Neural progenitor cell (in vitro differentiated cells): ENCODE data around the gene ANAPC1. TPM values are rescaled to one million over a fixed set of nuclear protein-coding genes. Genes with fewer than 3 reads are reported as not detected.
"Not testable (repeated sequence)": the region's sequence is repeated elsewhere in the genome, so short reads cannot be mapped to it uniquely, and the experiment has no call there.

ENCODE experiments used
- DNase-seq: peaks from one replicate; pipeline ENCODE4 v3.0.0-alpha.2; 2016; ENCODE audit warnings: low spot score
- H2AFZ ChIP-seq: fragments of 200-600 bp; sonication (generic); replicated peaks from 2 replicates; pipeline ENCODE4 v1.6.1; 2016; ENCODE audit warnings: antibody characterized with exemption
- H3F3A ChIP-seq: fragments of 200-600 bp; sonication (generic); 2 replicates; pipeline ENCODE4 v1.6.1; 2016; ENCODE audit warnings: antibody characterized with exemption, low read depth
- H3K27ac ChIP-seq: fragments of 200-600 bp; sonication (generic); 2 replicates; pipeline ENCODE4 v1.5.1; 2016; ENCODE audit warnings: mild to moderate bottlenecking
- H3K27me3 ChIP-seq: fragments of 200-600 bp; sonication (generic); 2 replicates; pipeline ENCODE4 v1.6.1; 2016; ENCODE audit warnings: mild to moderate bottlenecking, moderate library complexity
- H3K36me3 ChIP-seq: fragments of 200-600 bp; sonication (generic); 2 replicates; pipeline ENCODE4 v1.5.1; 2016
- H3K4me1 ChIP-seq: fragments of 200-600 bp; sonication (generic); 2 replicates; pipeline ENCODE4 v1.6.1; 2016; ENCODE audit warnings: mixed run types
- H3K4me2 ChIP-seq: fragments of 200-600 bp; sonication (generic); 2 replicates; pipeline ENCODE4 v1.6.1; 2016
- H3K4me3 ChIP-seq: fragments of 200-600 bp; sonication (generic); 2 replicates; pipeline ENCODE4 v1.5.1; 2016
- H3K79me2 ChIP-seq: fragments of 200-600 bp; sonication (generic); 2 replicates; pipeline ENCODE4 v1.6.1; 2016; ENCODE audit warnings: low read depth
- H3K9ac ChIP-seq: fragments of 200-600 bp; sonication (generic); 2 replicates; pipeline ENCODE4 v1.6.1; 2016
- H3K9me3 ChIP-seq: fragments of 200-600 bp; sonication (generic); 2 replicates; pipeline ENCODE4 v1.5.1; 2016; ENCODE audit warnings: low read depth
- H4K20me1 ChIP-seq: fragments of 200-600 bp; sonication (generic); 2 replicates; pipeline ENCODE4 v1.6.1; 2016; ENCODE audit warnings: low read depth
- H3K27ac Mint-ChIP-seq: 3 replicates; pipeline ENCODE4 v1.8.0; 2021; ENCODE audit warnings: mixed read lengths
- H3K27me3 Mint-ChIP-seq: 2 replicates; pipeline ENCODE4 v1.8.0; 2022; ENCODE audit warnings: low read depth, mild to moderate bottlenecking, inconsistent platforms, moderate library complexity, mixed read lengths; ENCODE audit not compliant: insufficient read depth
- H3K36me3 Mint-ChIP-seq: 3 replicates; pipeline ENCODE4 v1.8.0; 2021; ENCODE audit warnings: mixed read lengths
- H3K4me1 Mint-ChIP-seq: 3 replicates; pipeline ENCODE4 v1.8.0; 2021; ENCODE audit warnings: mixed read lengths
- H3K4me3 Mint-ChIP-seq: 3 replicates; pipeline ENCODE4 v1.8.0; 2021; ENCODE audit warnings: mild to moderate bottlenecking, moderate library complexity, mixed read lengths
- H3K9me3 Mint-ChIP-seq: 3 replicates; pipeline ENCODE4 v1.8.0; 2020; ENCODE audit warnings: mixed read lengths
- total RNA-seq: library from RNA; depleted of rRNA; stranded (reverse); fragments of >200 nt; gene quantifications from 2 replicates; pipeline ENCODE4 v1.2.3, GENCODE V29; 2015; ENCODE audit warnings: low replicate concordance
- TF ChIP-seq, protein P1 (sequence below): fragments of 200-600 bp; sonication (generic); IDR thresholded peaks from 2 replicates; pipeline ENCODE4 v1.5.1; 2017; ENCODE audit warnings: antibody characterized with exemption, mild to moderate bottlenecking

ANAPC1 gene
- total RNA-seq, 1 donor from 2014 or later = 50.9 TPM

DNA sequence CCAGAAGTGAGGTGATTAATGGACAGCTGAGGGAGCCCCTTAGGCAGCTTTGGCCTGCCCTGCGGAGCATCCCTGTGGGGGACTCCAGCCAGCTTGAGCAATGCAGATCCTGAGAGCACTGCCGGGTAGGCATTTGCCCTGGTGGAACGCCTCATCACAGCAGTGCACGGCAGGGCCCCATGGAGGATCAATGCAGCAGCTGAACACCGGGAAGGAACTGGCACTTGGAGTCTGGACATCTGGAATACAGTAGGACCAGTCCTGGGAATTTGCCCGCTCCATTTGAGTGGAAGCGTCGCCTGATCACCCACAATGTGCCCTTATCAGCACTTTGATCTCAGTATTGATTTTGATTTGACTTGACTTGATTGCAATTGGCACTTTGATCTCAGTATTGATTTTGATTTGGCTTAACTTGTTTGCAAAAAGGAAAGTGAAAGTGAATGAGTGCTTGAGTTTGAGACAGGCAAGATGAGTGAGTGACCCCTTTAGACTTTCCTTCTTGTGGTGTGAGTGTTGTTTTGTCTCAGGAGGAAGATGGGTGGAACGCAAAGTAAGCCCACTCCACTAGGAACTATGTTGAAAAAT, 123.2 kb downstream of the ANAPC1 start:
- not testable (repeated sequence) for H3K36me3 ChIP-seq, H3K27me3 Mint-ChIP-seq, H3K4me1 ChIP-seq, H3K4me2 ChIP-seq, DNase-seq, H3K4me3 ChIP-seq, H3K79me2 ChIP-seq, H3K27me3 ChIP-seq, H3K9me3 ChIP-seq, H2AFZ ChIP-seq, H3K4me3 Mint-ChIP-seq, H3K9me3 Mint-ChIP-seq, H3K4me1 Mint-ChIP-seq, H3K27ac ChIP-seq, H3F3A ChIP-seq, H3K27ac Mint-ChIP-seq, H3K36me3 Mint-ChIP-seq, H3K9ac ChIP-seq, H4K20me1 ChIP-seq

DNA sequence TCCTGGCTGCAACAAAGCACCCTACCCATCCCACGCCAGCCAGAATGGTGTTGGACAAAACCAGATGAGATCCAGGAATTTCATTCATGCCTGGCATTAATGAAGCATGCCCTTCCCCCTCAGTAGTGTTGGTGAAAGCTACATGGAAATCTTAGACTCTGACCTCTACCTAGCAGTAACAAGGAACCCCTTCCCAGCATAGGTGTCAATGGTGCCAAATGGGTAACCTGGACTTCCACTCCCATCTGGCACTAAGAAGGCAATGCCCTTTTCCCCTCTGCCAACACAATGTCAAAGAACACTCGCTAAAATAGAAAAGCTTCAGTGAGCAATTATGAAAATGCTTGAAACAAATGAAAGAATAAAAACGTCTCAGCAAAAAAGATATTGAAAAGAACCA, 131.5 kb downstream of the ANAPC1 start:
- not testable (repeated sequence) for H3K4me1 ChIP-seq, H3K9me3 ChIP-seq, H3K79me2 ChIP-seq, H3K36me3 Mint-ChIP-seq, H3K27me3 Mint-ChIP-seq, H3K4me1 Mint-ChIP-seq, H3K27ac Mint-ChIP-seq, H3K4me2 ChIP-seq, H3F3A ChIP-seq, H3K27me3 ChIP-seq, H2AFZ ChIP-seq, DNase-seq, H3K9me3 Mint-ChIP-seq, H3K36me3 ChIP-seq, H4K20me1 ChIP-seq, H3K27ac ChIP-seq, H3K9ac ChIP-seq, H3K4me3 Mint-ChIP-seq, H3K4me3 ChIP-seq

DNA sequence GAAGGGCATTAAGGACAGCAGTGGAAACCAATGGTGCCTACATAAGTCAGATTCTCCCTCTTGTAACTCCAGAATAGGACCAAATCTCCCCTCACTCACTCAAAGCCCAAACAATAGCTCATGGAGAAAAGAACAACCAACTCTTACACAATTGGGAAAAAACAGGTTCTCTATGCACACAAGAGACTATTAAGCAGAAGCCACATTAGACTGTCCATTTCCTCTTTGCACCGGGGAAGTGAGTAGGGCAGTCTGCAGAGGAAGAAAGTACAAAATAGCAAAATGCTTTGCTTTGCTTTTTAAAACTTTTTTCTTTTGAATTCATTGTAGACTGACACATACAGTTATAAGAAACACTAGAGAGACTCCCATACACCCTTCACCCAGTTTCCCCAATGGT, 133.4 kb downstream of the ANAPC1 start:
- not testable (repeated sequence) for H3K27me3 ChIP-seq, H3K36me3 Mint-ChIP-seq, H3K27ac Mint-ChIP-seq

DNA sequence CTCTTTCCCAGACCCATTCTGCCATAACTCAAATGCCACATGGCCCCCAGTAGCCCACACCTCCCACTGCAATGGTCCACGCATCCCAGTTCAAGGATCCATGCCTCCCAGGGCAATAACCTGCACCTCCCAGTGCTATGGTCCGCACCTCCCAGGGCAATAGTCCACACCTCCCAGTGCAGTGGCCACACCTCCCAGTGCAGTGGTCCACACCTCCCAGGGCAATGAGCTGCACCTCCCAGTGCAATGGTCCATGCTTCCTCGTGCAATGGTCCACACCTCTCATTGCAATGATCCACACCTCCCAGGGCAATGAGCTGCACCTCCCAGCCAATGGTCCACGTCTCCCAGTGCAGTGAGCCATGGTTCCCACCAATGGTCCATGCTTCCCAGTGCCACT, 135.6 kb downstream of the ANAPC1 start:
- H3K36me3 Mint-ChIP-seq, H2AFZ ChIP-seq, H3K9me3 ChIP-seq, H3K27ac ChIP-seq, DNase-seq, H3F3A ChIP-seq, H4K20me1 ChIP-seq, H3K4me1 Mint-ChIP-seq, H3K4me2 ChIP-seq, H3K27me3 Mint-ChIP-seq, H3K4me3 Mint-ChIP-seq, H3K27me3 ChIP-seq, H3K4me3 ChIP-seq, H3K9me3 Mint-ChIP-seq, H3K4me1 ChIP-seq, H3K27ac Mint-ChIP-seq, H3K36me3 ChIP-seq, H3K79me2 ChIP-seq, H3K9ac ChIP-seq: not testable (repeated sequence)

More for the DNA sequence above, 133.4 kb downstream of the ANAPC1 start:
- H4K20me1 ChIP-seq, H3K9me3 Mint-ChIP-seq, H3K4me1 ChIP-seq, H3K4me1 Mint-ChIP-seq, H3K79me2 ChIP-seq, H3K4me2 ChIP-seq, H3K36me3 ChIP-seq, H3K9me3 ChIP-seq, H3K27ac ChIP-seq, H3K4me3 ChIP-seq, DNase-seq, H3F3A ChIP-seq, H3K4me3 Mint-ChIP-seq, H2AFZ ChIP-seq, H3K9ac ChIP-seq, H3K27me3 Mint-ChIP-seq: not testable (repeated sequence)

DNA sequence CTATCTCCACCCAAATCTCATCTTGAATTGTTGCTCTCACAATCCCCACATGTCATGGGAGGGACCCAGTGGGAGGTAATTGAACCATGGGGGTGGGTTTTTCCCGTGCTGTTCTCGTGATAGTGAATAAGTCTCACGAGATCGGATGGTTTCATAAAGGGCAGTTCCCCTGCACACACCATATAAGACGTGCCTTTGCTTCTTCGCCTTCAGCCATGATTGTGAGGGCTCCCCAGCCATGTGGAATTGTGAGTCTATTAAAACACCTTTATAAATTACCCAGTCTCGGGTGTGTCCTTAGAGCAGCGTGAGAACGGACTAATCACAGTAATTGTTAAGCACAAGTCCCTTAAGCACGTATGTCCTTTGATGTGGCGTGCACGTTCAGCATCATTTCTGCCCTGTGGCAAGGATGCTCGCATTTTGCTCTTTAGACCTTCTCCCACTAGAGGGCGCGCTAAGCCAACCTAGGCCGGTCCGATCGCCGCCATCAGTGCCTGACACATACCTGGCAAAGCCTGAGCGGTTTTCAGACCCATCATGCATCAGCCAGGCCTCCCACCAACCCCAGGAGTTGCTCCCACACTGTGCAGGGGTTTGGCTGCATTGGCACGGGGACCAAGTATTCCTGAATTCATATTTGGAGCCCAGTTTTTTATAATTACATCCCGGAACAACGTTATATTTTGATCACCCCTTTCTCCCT, 136.4 kb downstream of the ANAPC1 start:
- not testable (repeated sequence) for H3K36me3 Mint-ChIP-seq, H3K4me2 ChIP-seq, H3K4me1 Mint-ChIP-seq, H3K27ac ChIP-seq, H3K27me3 Mint-ChIP-seq, H3K27ac Mint-ChIP-seq, H3K36me3 ChIP-seq, H2AFZ ChIP-seq, H3K4me3 ChIP-seq, H3K4me1 ChIP-seq, H3K9me3 ChIP-seq, H3K79me2 ChIP-seq, H3K9me3 Mint-ChIP-seq, H3K4me3 Mint-ChIP-seq, H3K27me3 ChIP-seq, H4K20me1 ChIP-seq, H3K9ac ChIP-seq, H3F3A ChIP-seq
- TF ChIP-seq, protein P1, sequence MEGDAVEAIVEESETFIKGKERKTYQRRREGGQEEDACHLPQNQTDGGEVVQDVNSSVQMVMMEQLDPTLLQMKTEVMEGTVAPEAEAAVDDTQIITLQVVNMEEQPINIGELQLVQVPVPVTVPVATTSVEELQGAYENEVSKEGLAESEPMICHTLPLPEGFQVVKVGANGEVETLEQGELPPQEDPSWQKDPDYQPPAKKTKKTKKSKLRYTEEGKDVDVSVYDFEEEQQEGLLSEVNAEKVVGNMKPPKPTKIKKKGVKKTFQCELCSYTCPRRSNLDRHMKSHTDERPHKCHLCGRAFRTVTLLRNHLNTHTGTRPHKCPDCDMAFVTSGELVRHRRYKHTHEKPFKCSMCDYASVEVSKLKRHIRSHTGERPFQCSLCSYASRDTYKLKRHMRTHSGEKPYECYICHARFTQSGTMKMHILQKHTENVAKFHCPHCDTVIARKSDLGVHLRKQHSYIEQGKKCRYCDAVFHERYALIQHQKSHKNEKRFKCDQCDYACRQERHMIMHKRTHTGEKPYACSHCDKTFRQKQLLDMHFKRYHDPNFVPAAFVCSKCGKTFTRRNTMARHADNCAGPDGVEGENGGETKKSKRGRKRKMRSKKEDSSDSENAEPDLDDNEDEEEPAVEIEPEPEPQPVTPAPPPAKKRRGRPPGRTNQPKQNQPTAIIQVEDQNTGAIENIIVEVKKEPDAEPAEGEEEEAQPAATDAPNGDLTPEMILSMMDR = peak; percentile 61
- DNase-seq = peak; percentile 9

DNA sequence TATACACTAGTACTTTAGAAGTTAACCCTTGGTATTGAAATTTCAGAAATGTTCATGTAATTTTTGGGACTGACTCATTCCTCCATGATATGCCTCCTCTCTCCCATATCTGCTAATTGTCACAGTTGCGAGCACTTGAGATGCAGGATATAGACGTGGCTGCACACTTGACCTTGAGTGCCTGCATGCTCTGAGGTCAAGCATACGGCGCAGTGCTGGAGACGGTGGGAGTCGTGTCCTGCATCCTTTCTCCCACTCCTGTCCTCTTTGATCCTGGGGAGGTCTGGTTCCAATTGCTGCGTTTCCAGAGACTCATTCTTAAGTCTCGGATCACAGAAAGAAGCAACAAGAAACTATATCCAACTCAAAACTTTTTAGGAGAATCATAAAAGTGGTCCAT, 139.2 kb downstream of the ANAPC1 start:
- H3K36me3 ChIP-seq, H2AFZ ChIP-seq, H3K36me3 Mint-ChIP-seq, H3K9me3 ChIP-seq, H3K27ac ChIP-seq, H3K4me1 ChIP-seq, H4K20me1 ChIP-seq, H3K4me2 ChIP-seq, H3K27me3 ChIP-seq, H3K4me3 Mint-ChIP-seq, H3K4me1 Mint-ChIP-seq, H3K27me3 Mint-ChIP-seq, H3K9ac ChIP-seq, H3K79me2 ChIP-seq, DNase-seq, H3F3A ChIP-seq, H3K4me3 ChIP-seq, H3K9me3 Mint-ChIP-seq: not testable (repeated sequence)
- H3K27ac Mint-ChIP-seq = peak overlapping the region; percentile 30

DNA sequence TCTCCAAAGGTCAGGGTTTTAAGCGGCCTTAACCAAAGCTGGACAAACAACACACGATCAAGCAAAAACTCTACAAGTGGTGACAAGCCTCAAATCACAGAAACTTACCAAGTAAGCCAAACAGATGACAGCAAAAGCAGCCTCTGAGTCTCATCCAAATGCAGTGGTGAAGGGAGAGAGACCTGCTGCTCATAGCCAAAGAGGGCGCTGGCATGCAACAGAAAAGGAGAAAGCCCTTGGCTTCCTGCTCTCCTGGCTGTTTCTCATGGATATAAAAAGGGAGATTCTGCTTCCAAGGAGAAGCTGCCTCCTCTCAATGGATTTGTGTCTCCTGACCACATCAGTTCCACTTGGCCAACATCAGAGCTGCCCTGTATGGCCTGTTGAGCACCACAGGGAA, 142.5 kb downstream of the ANAPC1 start:
- H3K4me1 ChIP-seq, H3K9ac ChIP-seq, H3K9me3 Mint-ChIP-seq, H4K20me1 ChIP-seq, H3K4me3 ChIP-seq, H3K4me2 ChIP-seq, H3K36me3 ChIP-seq, H3K4me1 Mint-ChIP-seq, H3K27me3 ChIP-seq, H3K36me3 Mint-ChIP-seq, H3K27me3 Mint-ChIP-seq, H2AFZ ChIP-seq, H3K27ac ChIP-seq, H3K9me3 ChIP-seq, DNase-seq, H3K27ac Mint-ChIP-seq, H3F3A ChIP-seq, H3K4me3 Mint-ChIP-seq, H3K79me2 ChIP-seq: not testable (repeated sequence)
